ENCODE data around the gene CHMP1B.

The CHMP1B gene

DNA sequence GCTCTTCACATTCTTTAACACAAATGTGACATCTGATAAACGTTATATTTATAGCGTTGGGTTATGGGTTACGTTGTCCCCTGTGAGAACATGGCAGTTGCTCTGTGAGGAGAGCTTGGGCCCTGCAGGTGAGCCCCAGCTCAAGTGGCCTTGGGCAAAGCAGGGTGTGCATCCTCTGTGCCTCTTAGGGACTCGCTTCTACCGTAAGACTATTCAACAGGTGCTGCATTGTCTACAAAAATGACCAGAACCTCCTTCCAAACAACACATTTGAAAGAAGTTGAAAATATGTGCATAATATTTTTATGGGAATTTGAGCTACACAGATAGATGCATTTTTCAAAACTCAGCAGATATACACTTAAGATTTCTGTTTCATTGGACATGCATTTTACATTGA lies 16.4 kb upstream of the CHMP1B start:
- no peaks in the 10 kb centered on the region for H3K36me3 ChIP-seq (ENCODE audit: control insufficient read depth, insufficient read depth, low read length)
- H3K27me3 ChIP-seq (replicated peaks; ENCODE audit: control insufficient read depth, insufficient read depth, low read length, poor library complexity, severe bottlenecking) = no peaks in the 10 kb centered on the region
- H3K9me3 ChIP-seq (ENCODE audit: control insufficient read depth, low read length) = no peaks in the 10 kb centered on the region
- DNase-seq = no peak
- H3K4me3 ChIP-seq (ENCODE audit: insufficient read depth, low read depth, low read length, poor library complexity, severe bottlenecking) = no peak overlapping the region
- no peak overlapping the region for H3K27ac ChIP-seq (ENCODE audit: insufficient read depth, low read length, poor library complexity, severe bottlenecking)
- no peaks in the 10 kb centered on the region for H3K4me1 ChIP-seq (ENCODE audit: control insufficient read depth, insufficient read depth, low read length, poor library complexity, severe bottlenecking)

- no peak overlapping the region for H3K4me3 ChIP-seq (ENCODE audit: insufficient read depth, low read depth, low read length, poor library complexity, severe bottlenecking)
- no peaks in the 10 kb centered on the region for H3K4me1 ChIP-seq (ENCODE audit: control insufficient read depth, insufficient read depth, low read length, poor library complexity, severe bottlenecking)
- no peaks in the 10 kb centered on the region for H3K9me3 ChIP-seq (ENCODE audit: control insufficient read depth, low read length)
- no peak overlapping the region for H3K27ac ChIP-seq (ENCODE audit: insufficient read depth, low read length, poor library complexity, severe bottlenecking)
- no peaks in the 10 kb centered on the region for H3K36me3 ChIP-seq (ENCODE audit: control insufficient read depth, insufficient read depth, low read length)
- no peaks in the 10 kb centered on the region for H3K27me3 ChIP-seq (replicated peaks; ENCODE audit: control insufficient read depth, insufficient read depth, low read length, poor library complexity, severe bottlenecking)
- DNase-seq = no peak
Observed at GRCh38 chr18:11839556-11839955, 11.7 kb upstream of the CHMP1B start.

GRCh38 chr18:11840493-11840892 lies 10.7 kb upstream of the CHMP1B start:
- no peaks in the 10 kb centered on the region for H3K36me3 ChIP-seq (ENCODE audit: control insufficient read depth, insufficient read depth, low read length)
- no peak for DNase-seq
- H3K27ac ChIP-seq (ENCODE audit: insufficient read depth, low read length, poor library complexity, severe bottlenecking) = no peak overlapping the region
- H3K4me1 ChIP-seq (ENCODE audit: control insufficient read depth, insufficient read depth, low read length, poor library complexity, severe bottlenecking) = no peaks in the 10 kb centered on the region
- no peaks in the 10 kb centered on the region for H3K9me3 ChIP-seq (ENCODE audit: control insufficient read depth, low read length)
- H3K4me3 ChIP-seq (ENCODE audit: insufficient read depth, low read depth, low read length, poor library complexity, severe bottlenecking) = no peak overlapping the region
- H3K27me3 ChIP-seq (replicated peaks; ENCODE audit: control insufficient read depth, insufficient read depth, low read length, poor library complexity, severe bottlenecking) = no peaks in the 10 kb centered on the region

- Histone ChIP-seq H3K27ac (ENCODE audit: insufficient read depth, low read length, poor library complexity, severe bottlenecking) (no peak overlapping the region), H3K4me1 (ENCODE audit: control insufficient read depth, insufficient read depth, low read length, poor library complexity, severe bottlenecking) (no peaks in the 10 kb centered on the region), H3K9me3 (ENCODE audit: control insufficient read depth, low read length) (no peaks in the 10 kb centered on the region), H3K27me3 (replicated peaks; ENCODE audit: control insufficient read depth, insufficient read depth, low read length, poor library complexity, severe bottlenecking) (no peaks in the 10 kb centered on the region), H3K4me3 (ENCODE audit: insufficient read depth, low read depth, low read length, poor library complexity, severe bottlenecking) (no peak overlapping the region), H3K36me3 (ENCODE audit: control insufficient read depth, insufficient read depth, low read length) (no peaks in the 10 kb centered on the region)
- no peak for DNase-seq
Observed at GRCh38 chr18:11842562-11842961, 8.7 kb upstream of the CHMP1B start.

DNA sequence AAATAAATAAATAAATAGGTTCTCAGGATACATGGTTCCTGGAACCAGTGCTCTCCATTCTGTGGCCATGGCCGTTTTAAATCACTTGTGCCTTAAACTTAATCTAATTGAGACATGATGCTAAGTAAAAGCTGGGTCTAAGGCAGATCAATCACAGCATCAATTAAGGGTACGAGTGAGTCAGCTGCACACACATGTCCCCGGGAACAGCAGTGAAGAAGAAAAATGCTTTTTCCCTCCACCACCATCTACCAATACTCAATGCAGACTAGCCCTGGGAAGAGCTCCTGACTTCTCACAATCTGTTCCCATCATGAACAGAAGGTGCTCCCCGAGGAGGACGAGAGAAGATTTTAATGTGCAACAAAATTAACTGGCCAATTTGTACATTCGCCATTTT lies 6.8 kb upstream of the CHMP1B start:
- Histone ChIP-seq H3K4me1 (ENCODE audit: control insufficient read depth, insufficient read depth, low read length, poor library complexity, severe bottlenecking) (no peaks in the 10 kb centered on the region), H3K9me3 (ENCODE audit: control insufficient read depth, low read length) (no peaks in the 10 kb centered on the region)

DNA sequence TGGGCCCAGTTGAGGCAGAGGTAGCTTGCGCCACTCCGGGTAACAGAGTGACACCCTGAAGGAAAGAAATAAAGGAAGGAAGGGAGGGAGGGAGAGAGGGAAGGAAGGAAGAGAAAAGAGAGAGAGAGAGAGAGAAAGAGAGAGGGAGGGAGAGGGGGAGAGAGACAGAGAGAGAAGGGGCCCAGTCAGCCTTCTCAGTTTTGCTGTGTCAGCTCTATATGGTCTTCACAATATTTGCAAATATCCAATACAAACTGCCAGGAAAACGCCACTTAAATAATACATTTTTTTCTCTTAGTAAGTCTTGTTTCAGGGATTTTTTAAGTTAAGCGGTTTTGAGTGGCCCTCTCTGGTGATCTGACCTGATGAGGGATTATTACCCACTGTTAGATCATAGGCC lies 5.6 kb upstream of the CHMP1B start:
- Histone ChIP-seq H3K36me3 (ENCODE audit: control insufficient read depth, insufficient read depth, low read length) (no peaks in the 10 kb centered on the region), H3K27me3 (replicated peaks; ENCODE audit: control insufficient read depth, insufficient read depth, low read length, poor library complexity, severe bottlenecking) (no peaks in the 10 kb centered on the region), H3K9me3 (ENCODE audit: control insufficient read depth, low read length) (no peaks in the 10 kb centered on the region), H3K27ac (ENCODE audit: insufficient read depth, low read length, poor library complexity, severe bottlenecking) (no peak overlapping the region), H3K4me1 (ENCODE audit: control insufficient read depth, insufficient read depth, low read length, poor library complexity, severe bottlenecking) (peaks cover 6% of the 10 kb centered on the region), H3K4me3 (ENCODE audit: insufficient read depth, low read depth, low read length, poor library complexity, severe bottlenecking) (no peak overlapping the region)
- DNase-seq = no peak

More for the DNA sequence above, 6.8 kb upstream of the CHMP1B start:
- DNase-seq = no peak
- Histone ChIP-seq H3K36me3 (ENCODE audit: control insufficient read depth, insufficient read depth, low read length) (no peaks in the 10 kb centered on the region), H3K27me3 (replicated peaks; ENCODE audit: control insufficient read depth, insufficient read depth, low read length, poor library complexity, severe bottlenecking) (no peaks in the 10 kb centered on the region), H3K27ac (ENCODE audit: insufficient read depth, low read length, poor library complexity, severe bottlenecking) (no peak overlapping the region), H3K4me3 (ENCODE audit: insufficient read depth, low read depth, low read length, poor library complexity, severe bottlenecking) (no peak overlapping the region)

GRCh38 chr18:11847811-11848210 lies 3.4 kb upstream of the CHMP1B start:
- H3K9me3 ChIP-seq (ENCODE audit: control insufficient read depth, low read length) = no peaks in the 10 kb centered on the region
- no peak overlapping the region for H3K27ac ChIP-seq (ENCODE audit: insufficient read depth, low read length, poor library complexity, severe bottlenecking)
- peaks cover 7% of the 10 kb centered on the region for H3K4me1 ChIP-seq (ENCODE audit: control insufficient read depth, insufficient read depth, low read length, poor library complexity, severe bottlenecking)
- no peaks in the 10 kb centered on the region for H3K36me3 ChIP-seq (ENCODE audit: control insufficient read depth, insufficient read depth, low read length)
- no peaks in the 10 kb centered on the region for H3K27me3 ChIP-seq (replicated peaks; ENCODE audit: control insufficient read depth, insufficient read depth, low read length, poor library complexity, severe bottlenecking)
- no peak for DNase-seq
- H3K4me3 ChIP-seq (ENCODE audit: insufficient read depth, low read depth, low read length, poor library complexity, severe bottlenecking) = no peak overlapping the region

GRCh38 chr18:11849279-11849678 lies 1.9 kb upstream of the CHMP1B start:
- Histone ChIP-seq H3K4me1 (ENCODE audit: control insufficient read depth, insufficient read depth, low read length, poor library complexity, severe bottlenecking) (peaks cover 12% of the 10 kb centered on the region), H3K27ac (ENCODE audit: insufficient read depth, low read length, poor library complexity, severe bottlenecking) (peak overlapping the region; percentile 95), H3K9me3 (ENCODE audit: control insufficient read depth, low read length) (no peaks in the 10 kb centered on the region), H3K27me3 (replicated peaks; ENCODE audit: control insufficient read depth, insufficient read depth, low read length, poor library complexity, severe bottlenecking) (no peaks in the 10 kb centered on the region), H3K36me3 (ENCODE audit: control insufficient read depth, insufficient read depth, low read length) (no peaks in the 10 kb centered on the region), H3K4me3 (ENCODE audit: insufficient read depth, low read depth, low read length, poor library complexity, severe bottlenecking) (no peak overlapping the region)
- DNase-seq = no peak

DNA sequence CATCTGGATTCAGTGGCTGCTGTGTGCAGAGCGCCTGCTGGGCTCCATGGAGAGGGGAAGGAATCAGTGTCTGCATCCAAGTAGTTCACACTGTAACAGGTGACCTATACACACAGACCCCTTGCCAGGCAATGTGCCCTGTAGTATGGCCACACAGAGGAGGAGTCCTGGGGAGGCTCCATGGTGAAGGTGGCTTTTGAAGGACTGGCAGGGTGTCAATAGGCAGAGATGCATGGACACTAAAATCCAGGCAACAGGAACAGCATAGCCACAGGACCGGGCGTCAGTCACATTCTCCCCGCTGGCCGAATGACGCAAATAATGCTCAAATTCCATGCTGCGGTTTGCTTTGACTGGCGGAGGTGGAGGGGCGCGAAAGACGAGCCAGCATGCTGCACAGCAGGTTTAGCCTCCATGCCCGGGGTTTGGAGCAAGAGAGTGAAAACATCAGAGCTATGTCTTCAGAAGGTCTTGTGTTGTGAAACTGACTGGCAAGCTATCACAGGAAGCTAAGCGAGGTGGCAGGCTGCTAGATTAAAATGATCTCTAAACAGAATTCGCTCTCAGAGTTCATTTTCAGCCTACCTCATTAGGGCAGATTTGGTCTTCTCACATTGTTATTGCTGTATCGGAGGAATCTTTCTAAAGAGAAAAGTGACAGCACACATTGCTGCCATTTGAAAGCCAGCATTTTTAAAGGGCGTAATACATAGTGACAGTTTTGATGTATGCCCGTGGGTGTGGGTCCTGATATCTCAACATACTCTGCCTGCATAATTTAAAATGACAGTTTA lies 1.2 kb upstream of the CHMP1B start:
- Histone ChIP-seq H3K4me3 (ENCODE audit: insufficient read depth, low read depth, low read length, poor library complexity, severe bottlenecking) (peak overlapping the region; percentile 82), H3K36me3 (ENCODE audit: control insufficient read depth, insufficient read depth, low read length) (no peaks in the 10 kb centered on the region), H3K27ac (ENCODE audit: insufficient read depth, low read length, poor library complexity, severe bottlenecking) (peak overlapping the region; percentile 95), H3K27me3 (replicated peaks; ENCODE audit: control insufficient read depth, insufficient read depth, low read length, poor library complexity, severe bottlenecking) (no peaks in the 10 kb centered on the region), H3K9me3 (ENCODE audit: control insufficient read depth, low read length) (no peaks in the 10 kb centered on the region), H3K4me1 (ENCODE audit: control insufficient read depth, insufficient read depth, low read length, poor library complexity, severe bottlenecking) (peaks cover 12% of the 10 kb centered on the region)
- DNase-seq = peak; percentile 54 to 66 (median 57)

- Histone ChIP-seq H3K27me3 (replicated peaks; ENCODE audit: control insufficient read depth, insufficient read depth, low read length, poor library complexity, severe bottlenecking) (no peaks in the 10 kb centered on the region), H3K4me3 (ENCODE audit: insufficient read depth, low read depth, low read length, poor library complexity, severe bottlenecking) (peak overlapping the region; percentile 82), H3K27ac (ENCODE audit: insufficient read depth, low read length, poor library complexity, severe bottlenecking) (peak overlapping the region; percentile 95), H3K36me3 (ENCODE audit: control insufficient read depth, insufficient read depth, low read length) (no peaks in the 10 kb centered on the region), H3K4me1 (ENCODE audit: control insufficient read depth, insufficient read depth, low read length, poor library complexity, severe bottlenecking) (peaks cover 12% of the 10 kb centered on the region), H3K9me3 (ENCODE audit: control insufficient read depth, low read length) (no peaks in the 10 kb centered on the region)
- no peak for DNase-seq
Observed at GRCh38 chr18:11850821-11851145, 430 bp upstream of the CHMP1B start.

Data from effector memory CD4-positive, alpha-beta T cell (primary cell).